ENCODE results near the gene APOM.

DNA sequence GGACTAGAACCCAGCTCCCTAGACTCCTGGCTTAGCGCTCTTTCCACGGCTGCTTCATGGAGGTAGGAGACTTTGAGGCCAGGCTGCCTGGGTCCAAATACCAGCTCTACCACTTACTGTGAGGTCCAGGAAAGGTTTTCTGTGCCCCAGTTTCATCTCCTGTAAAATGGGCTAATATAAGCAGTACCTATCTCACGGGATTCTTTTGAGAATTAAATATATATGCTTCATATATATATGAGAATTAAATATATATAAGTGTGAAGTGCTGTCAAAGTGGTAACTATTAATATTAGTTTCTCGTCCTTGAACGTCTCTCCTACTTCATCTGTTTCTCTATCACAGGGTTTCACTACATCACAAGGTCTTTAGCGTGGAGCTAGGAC, 35.4 kb downstream of the APOM start:
- TF ChIP-seq, protein P1, sequence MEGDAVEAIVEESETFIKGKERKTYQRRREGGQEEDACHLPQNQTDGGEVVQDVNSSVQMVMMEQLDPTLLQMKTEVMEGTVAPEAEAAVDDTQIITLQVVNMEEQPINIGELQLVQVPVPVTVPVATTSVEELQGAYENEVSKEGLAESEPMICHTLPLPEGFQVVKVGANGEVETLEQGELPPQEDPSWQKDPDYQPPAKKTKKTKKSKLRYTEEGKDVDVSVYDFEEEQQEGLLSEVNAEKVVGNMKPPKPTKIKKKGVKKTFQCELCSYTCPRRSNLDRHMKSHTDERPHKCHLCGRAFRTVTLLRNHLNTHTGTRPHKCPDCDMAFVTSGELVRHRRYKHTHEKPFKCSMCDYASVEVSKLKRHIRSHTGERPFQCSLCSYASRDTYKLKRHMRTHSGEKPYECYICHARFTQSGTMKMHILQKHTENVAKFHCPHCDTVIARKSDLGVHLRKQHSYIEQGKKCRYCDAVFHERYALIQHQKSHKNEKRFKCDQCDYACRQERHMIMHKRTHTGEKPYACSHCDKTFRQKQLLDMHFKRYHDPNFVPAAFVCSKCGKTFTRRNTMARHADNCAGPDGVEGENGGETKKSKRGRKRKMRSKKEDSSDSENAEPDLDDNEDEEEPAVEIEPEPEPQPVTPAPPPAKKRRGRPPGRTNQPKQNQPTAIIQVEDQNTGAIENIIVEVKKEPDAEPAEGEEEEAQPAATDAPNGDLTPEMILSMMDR (IDR thresholded peaks at IDR 0.05): no peak
- TF ChIP-seq POLR2A (IDR thresholded peaks at IDR 0.05) (no peak), EP300 (IDR thresholded peaks at IDR 0.05) (no peak)
